HG03520 (cell line): ENCODE measurements around the gene GHRL.
"Not testable (repeated sequence)": the region's sequence is repeated elsewhere in the genome, so short reads cannot be mapped to it uniquely, and the experiment has no call there.

Experiments
- ATAC-seq: cut with Tn5 transposase; IDR thresholded peaks from one replicate; pipeline ENCODE4 v1.9.1; 2021; ENCODE audit warnings: mild to moderate bottlenecking, moderate library complexity; ENCODE audit not compliant: unreplicated experiment

GHRL gene

DNA sequence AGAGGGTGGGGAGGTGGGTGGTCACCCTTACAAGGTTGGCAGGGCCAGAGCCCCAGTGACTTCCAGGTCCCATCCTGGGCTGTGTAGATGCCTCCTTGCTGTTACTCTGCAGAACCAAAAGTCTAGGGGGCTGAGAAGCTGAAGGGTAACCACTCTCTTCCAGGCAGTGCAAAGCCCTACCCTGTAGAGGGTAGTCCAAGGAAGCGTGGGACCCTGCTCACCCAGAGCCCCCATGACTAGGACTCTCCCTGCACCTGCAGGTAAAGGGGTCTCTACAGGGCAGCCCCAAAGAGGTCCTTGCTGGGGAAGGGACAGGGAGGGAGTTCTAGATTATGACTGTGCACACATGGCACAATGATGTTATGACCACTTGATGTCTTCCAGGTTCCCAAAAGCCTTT lies 14.2 kb downstream of the GHRL start:
- ATAC-seq = no peak

DNA sequence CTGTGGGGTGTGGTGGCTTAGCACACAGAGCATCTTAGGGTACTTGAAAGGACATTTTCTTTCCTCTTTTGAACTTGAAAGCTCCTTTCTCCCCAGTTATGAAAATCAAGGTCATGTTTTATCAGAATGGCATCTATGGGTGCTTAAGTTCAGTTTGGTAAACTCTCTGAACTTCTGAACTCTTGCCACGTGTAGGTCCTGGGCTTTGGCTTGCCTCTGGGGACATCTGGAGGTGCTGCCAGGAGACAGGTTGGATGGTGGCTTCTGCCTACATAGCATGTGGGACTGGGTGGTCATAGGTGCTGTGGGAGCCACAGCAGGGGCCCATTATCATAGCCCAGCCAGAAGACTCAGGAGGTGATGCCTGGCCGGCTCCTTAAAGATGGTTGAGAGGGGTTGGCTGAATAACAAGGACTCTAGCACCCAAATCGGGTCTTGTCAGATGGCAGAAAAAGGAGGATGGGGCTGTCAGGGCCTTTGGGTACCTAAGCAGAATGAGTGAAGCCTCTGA lies 15.6 kb downstream of the GHRL start:
- ATAC-seq = no peak

DNA sequence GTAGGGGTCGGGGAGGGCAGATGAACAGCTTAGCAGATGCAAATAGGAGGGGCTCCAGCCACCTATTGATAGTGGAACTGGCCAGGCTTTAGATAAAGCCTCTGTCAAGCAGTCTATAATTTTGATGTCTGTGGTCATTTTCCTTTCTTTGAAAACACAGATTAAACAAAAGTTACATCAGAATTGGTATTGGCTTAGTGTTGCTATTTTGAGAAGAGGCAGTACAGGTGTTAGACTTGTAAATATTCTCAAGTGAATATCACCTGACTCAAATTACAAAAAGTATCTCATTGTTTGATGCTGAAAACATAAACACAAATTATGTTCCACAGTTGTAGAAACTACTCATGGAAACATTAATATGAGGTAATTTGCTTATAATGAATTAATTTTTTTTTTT lies 18.1 kb downstream of the GHRL start:
- no peak for ATAC-seq

DNA sequence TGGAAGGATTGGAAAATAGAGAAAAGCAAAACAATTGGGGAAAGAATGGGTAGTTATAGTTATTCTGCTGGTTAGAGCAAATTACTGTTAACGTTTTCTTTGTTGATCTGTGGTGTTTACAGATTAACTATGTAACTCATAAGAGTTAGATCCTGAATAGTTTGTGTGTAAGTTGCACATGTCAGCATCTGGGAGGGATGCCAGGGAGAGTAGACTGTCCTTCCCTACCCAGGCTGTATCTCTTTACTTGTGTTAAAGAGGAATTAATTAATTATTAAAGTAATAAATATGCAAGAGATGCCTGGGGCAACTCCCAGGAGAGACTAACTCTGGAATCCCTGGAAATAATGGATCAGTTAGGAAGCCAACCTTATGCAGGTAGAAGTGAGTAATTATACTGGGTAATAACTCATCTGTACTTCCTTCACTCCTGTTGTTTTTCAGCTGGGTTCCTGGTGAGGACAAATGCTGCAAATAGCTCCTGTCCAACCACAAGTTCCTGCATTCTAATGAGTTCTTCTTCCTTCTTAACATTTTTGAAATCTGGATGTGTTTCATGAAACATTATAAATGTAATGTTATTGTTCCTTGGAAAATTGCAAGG lies 18.9 kb downstream of the GHRL start:
- no peak for ATAC-seq

DNA sequence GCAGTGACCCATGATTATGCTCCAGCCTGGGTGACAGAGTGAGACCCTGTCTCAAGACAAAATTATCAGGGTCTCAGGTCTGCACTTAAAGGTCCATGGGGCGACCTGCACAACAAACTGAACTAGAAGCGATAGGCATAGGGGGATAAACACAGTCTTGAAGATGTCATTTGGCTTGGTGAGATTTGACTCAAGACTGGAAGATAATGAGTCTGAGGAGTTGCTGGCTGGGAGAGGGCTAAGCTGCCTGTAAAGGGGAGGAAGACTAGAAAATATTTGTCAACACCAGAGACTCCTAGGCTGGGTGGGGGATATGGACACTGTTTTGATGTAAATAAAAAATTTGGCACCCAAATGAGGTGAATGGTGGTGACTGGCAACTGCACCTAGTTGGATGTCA lies 19.8 kb downstream of the GHRL start:
- no peak for ATAC-seq

DNA sequence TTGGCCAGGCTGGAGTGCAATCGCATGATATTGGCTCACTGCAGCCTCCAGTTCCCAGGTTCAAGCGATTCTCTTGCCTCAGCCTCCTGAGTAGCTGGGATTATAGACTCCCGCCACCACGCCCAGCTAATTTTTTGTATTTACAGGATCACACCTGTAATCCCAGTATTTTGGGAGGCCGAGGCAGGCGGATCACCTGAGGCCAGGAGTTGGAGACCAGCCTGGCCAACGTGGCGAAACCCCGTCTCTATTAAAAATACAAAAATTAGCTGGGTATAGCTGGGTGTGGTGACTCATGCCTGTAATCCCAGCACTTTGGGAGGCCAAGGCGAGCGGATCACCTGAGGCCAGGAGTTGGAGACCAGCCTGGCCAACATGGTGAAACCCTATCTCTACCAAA lies 20.3 kb downstream of the GHRL start:
- ATAC-seq = not testable (repeated sequence)

DNA sequence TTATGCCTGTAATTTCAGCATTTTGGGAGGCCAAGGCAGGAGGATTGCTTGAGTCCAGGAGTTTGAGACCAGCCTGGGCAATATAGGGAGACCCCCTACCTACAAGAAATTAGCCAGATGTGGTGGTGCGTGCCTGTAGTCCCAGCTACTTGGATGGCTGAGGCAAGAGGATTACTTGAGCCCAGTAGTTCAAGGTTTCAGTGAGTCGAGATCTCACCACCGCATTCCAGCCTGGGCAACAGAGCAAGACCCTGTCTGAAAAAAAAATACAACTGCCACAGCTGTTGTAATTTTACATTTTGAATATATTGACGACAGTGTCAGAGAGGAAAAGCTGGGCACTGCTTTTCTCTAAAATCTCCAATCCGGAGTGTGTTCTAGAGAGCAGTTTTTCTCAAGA lies 23.3 kb downstream of the GHRL start:
- ATAC-seq = no peak

DNA sequence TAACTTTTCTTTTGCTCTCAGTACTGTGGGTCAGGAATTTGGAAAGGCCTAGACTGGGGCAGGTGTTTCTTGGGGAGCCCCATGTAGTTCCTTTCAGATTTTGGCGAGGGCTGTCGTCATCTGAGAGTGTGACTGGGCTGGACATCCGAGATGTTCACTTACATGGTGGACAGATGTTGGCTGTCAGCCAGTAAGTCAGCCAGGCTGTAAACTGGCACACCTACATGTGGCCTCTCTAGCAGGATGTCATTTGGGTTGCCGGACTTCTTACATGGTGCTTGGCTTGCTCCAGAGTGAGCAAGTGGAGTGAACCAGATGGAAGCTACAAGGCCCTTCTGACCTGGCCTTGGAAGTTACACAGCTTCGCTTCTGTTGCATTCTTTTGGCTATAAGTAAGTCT lies 23.8 kb downstream of the GHRL start:
- no peak for ATAC-seq

DNA sequence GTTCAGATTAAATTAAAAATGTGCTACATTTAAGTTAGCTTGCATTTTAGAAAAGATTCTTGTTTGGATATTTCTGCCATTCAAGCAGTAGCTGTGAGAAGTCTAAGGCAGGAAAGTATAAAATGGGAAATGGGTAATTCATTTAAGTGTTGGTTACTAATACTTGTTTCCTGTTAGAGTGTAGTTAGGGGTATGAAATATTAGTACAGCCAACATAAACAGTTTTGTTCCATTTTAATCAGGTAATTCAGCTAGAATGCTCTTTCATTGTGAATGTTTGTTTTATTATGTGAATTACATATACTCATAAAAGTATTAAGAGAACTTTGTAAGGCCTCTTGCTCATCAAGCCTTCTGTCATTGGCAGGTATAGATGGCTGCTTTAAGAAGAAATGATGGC lies 24.6 kb downstream of the GHRL start:
- no peak for ATAC-seq

DNA sequence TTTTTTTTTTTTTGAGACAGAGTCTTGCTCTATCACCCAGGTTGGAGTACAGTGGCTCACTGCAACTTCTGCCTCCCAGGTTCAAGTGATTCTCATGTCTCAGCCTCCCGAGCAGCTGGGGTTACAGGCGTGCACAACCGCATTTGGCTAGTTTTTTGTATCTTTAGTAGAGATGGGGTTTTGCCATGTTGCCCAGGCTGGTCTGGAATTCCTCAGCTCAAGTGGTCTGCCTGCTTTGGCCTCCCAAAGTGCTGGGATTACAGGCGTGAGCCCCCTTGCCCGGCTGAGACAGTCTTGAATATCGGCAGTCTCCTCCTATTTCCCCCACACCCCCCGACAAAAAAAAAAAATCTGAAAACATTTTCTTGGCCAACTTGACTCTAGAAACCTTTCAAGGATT lies 25.8 kb downstream of the GHRL start:
- ATAC-seq = not testable (repeated sequence)

DNA sequence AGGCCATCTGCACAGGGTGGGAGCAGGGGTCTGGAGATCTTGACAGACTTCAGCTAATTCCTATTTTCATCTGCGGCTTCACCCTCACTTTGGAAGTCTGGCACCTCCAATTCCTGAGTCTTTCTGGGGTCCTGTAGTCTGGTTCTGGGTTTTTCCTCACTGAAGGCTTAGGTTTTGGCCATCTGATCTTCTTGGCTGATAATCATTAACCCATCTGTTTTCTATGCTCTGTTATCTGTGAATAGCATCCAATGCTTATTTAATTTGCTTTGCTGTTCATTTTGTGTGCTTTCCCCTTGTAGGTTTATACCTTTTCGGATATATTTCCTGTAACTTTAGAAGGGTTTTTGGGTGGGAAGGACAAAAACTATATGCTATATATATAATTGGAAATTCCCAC lies 26.9 kb downstream of the GHRL start:
- no peak for ATAC-seq

DNA sequence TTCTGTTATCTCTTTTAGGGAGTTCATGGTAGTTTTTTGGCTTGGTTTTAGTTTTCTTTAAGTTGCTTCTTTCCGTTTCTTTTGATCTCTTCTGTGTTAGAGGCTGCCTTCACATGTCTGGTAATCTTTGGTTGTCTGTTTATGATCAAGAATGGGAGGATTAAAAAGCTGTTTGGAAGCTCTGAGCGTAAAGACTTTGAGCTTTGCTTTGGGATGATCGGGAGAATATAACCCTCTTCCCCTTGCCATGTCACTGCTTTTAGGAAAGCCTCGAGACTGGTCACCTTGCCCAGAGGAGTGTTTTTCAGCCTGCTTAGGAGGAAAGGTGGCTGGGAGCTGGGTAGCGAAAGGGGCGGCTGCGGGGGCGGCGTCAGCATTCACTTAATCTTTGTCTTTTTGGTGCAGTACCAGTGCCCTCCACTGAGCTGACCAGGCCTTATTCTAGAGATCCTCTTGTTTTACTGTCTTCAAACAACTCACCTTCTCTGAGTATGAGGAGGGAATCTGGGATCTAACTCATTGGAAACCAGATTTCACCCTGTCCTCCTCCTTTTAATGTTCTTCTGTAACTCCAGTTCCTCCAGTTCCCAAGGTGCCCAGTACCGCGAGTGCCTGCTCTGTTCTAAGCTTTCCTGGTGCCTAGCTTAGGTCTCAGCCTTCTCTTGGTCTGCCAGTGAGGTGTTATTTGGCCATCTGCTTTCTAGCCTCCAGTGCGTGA lies 28.9 kb downstream of the GHRL start:
- no peak for ATAC-seq

DNA sequence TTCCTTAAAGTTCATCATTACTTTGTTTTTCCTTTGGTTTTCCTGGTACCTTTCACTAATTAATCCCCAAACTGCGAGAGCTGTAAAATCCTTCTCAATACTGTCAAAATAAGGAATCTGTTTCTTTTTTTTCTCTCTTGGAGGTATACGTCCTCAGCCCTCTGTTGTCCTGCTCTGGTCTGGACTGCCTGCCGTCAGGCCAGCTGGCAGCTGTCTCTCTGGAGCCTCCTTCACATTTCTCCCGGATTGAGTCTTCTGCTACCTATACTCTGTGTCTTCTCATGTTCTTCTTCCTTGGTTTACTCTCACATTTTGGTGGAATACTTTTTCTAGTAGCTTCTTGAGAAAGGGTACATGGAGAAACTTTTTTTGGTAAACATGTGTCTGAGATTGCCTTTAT lies 30.7 kb downstream of the GHRL start:
- ATAC-seq = no peak

DNA sequence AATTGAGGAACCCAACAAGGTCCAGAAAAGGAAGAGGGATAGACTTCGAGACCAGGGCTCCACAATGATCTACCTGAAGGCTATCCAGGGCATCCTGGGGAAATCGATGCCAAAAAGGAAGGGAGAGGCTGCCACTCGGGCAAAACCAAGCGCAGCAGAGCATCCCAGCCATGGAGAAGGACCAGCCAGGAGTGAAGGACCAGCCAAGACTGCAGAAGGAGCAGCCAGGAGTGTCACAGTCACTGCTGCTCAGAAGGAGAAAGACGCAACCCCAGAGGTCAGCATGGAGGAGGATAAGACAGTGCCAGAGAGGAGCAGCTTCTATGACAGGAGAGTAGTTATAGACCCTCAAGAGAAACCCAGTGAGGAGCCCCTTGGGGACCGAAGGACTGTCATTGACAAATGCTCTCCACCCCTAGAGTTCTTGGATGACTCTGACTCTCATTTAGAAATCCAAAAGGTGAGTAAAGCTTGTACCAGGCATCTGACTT lies 32.5 kb downstream of the GHRL start:
- no peak for ATAC-seq

DNA sequence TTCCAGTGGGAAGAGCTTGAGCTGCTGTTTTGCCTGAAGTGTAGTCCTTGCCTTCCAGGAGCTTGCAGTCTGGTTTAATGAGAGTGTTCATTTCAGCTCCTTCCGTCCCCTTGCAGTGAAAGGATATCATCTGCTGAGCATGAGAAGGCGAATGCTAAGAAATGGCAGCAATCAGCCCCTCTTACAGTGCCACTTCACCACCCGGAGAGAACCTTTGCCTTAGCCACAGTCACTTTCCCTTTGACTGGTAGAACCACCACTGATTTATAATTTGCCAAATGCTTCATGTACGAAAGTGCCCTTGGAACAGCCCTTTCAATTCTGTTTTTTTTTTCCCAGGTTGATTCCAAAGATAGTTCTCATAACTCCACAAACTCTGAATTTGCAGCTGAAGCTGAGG lies 32.9 kb downstream of the GHRL start:
- ATAC-seq = no peak

DNA sequence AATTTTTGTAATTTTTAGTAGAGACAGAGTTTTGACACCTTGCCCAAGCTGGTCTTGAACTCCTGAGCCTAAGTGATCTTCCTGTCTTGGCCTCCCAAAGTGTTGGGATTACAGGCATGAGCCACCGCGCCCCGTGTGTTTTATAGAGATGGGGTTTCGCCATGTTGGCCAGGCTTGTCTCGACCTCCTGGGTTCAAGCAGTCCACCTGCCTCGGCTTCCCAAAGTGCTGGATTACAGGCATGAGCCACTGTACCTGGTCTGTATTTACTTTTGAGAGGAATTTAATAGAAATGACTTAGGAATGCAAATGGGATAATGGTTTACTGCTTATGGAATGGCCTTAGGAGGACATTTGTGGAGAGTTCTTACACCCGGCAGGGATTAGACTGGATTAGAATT lies 33.7 kb downstream of the GHRL start:
- no peak for ATAC-seq

DNA sequence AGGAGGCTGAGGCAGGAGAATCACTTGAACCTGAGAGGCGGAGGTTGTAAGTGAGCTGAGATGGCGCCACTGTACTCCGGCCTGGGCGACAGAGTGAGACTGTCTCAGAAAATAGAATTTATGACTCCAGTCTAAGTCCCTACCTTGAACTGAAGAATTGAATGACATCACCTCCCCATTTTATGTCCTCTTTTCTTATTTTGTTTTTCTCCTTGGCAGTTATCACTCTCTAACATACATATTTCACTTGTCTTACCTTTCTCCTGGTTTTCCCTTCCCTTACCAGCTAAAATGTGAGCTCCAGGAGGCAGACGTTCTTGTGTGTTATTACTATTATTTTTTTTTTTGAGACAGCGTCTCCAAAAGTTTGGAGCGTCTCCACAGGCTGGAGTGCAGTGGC lies 36.9 kb downstream of the GHRL start:
- no peak for ATAC-seq

DNA sequence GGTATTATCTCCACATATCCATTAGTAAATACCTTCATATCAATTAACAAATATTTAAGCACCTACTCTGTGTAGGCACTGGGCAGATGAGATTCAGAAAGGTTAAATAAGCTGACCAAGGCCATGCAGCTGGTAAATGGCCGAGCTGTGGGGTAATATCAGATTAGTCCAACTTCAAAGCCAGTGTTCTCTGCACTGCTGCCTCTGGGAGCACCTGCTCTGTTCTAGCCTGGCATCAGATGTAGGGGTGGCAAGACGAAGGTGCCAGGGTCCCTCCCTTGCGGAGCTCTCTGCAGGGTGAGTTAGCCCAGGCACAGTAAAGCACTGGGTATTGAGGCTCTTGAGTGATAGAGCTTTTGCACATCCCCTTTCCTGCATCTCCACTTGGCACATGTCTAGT lies 39.0 kb downstream of the GHRL start:
- ATAC-seq = no peak

DNA sequence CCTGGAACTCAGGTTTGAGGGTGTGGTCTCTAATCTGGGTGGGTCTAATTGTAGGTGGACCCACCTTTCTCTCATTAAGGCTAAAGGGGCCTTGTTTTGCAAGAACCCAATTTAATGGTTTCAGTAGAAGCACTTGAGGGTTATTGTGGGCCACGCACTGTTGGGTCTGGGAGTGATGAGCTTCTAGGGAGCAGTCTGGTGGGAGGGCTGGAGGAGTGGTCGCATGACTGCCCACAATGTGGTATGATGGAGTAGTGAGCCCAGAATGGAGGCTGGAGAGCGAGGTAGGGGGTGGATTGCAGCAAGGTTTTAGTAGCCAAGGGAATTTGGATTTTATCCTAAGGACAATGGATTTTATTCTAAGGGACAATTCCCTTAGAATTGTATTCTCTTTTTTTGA lies 41.7 kb downstream of the GHRL start:
- no peak for ATAC-seq

DNA sequence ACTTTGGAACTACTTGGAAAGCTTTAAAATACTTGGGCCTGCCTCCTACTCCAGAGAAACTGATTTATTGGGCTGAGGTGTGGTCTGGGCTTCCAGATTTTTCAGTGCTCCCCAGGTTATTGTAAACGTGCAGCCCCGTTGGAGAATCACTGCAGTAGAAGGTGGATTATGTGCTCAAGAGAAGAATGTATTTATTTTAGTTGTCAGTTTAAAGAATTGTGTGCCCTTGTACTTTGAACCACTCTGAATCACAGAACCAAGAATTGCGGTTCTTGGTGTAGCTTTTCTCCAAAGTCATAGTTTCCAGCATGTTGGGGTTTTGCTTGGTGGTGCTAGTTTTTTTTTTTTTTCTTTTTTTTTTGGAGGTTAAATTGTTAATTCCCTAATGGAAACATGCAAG lies 42.9 kb downstream of the GHRL start:
- ATAC-seq = no peak

DNA sequence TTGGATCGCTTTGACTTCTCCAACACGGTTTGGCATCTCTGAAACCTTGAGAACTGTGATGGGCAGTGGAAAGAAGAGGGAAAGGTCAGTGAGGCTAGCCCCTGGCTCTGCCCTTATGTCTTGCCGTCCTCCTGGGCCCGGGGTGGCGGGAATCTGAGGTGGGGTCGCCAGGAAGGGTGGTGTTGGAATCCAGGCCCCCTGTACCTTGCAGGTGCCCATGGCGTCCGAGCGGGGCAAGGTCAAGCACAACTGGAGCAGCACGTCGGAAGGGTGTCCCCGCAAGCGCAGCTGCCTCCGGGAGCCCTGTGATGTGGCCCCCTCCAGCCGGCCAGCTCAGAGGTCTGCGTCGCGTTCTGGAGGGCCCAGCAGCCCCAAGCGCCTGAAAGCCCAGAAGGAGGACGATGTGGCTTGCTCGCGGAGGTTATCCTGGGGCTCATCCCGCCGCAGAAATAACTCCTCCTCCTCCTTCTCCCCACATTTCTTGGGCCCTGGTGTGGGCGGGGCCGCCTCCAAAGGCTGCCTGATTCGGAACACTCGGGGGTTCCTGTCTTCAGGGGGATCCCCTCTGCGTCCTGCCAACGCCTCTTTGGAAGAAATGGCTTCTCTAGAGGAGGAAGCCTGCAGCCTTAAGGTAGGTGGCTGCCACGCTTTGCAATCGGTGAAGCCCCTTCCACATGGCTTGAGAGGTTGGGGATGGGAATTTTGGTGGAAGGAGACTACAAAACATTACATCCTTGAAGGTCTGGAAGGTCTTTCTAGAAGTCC lies 43.6 kb downstream of the GHRL start:
- ATAC-seq = no peak
